K562 (cell line): ENCODE data around the gene DNAJB14. TPM values are rescaled to one million over a fixed set of nuclear protein-coding genes. Genes with fewer than 3 reads are reported as not detected.
A peak's percentile ranks its signal among the peaks of the same experiment; 100 is the strongest.

ENCODE experiments used
- CREB3L1 ChIP-seq: fragments of 450-650 bp; IDR thresholded peaks from 2 replicates; pipeline ENCODE4 v1.6.1; 2014; ENCODE audit warnings: low read depth, mild to moderate bottlenecking, moderate library complexity, borderline replicate concordance
- EP400 ChIP-seq: fragments of 450-650 bp; IDR thresholded peaks from 2 replicates; pipeline ENCODE4 v1.6.1; 2017; ENCODE audit warnings: antibody characterized with exemption, mild to moderate bottlenecking, moderate library complexity
- FOXK1 ChIP-seq: sonication (generic); formaldehyde crosslinking; IDR thresholded peaks from 2 replicates; pipeline ENCODE4 v1.8.0; 2022; ENCODE audit warnings: missing genetic modification reagents, mild to moderate bottlenecking, borderline replicate concordance
- HDAC2 ChIP-seq: fragments of 450-650 bp; IDR thresholded peaks from 2 replicates; pipeline ENCODE4 v1.6.1; 2016; ENCODE audit warnings: mild to moderate bottlenecking
- KDM5B ChIP-seq: fragments of 200-600 bp; sonication (generic); IDR thresholded peaks from 2 replicates; pipeline ENCODE4 v1.6.1; 2012; ENCODE audit warnings: low read depth, mild to moderate bottlenecking, moderate library complexity, low read length, control low read depth, inconsistent platforms; ENCODE audit not compliant: insufficient replicate concordance
- MGA ChIP-seq: fragments of 450-650 bp; IDR thresholded peaks from 2 replicates; pipeline ENCODE4 v1.6.1; 2016; ENCODE audit warnings: mild to moderate bottlenecking, moderate library complexity
- NCOR1 ChIP-seq: fragments of 450-650 bp; IDR thresholded peaks from 2 replicates; pipeline ENCODE4 v1.6.1; 2016; ENCODE audit warnings: mild to moderate bottlenecking, moderate library complexity
- NFATC3 ChIP-seq: fragments of 450-650 bp; IDR thresholded peaks from 2 replicates; pipeline ENCODE4 v1.6.1; 2017; ENCODE audit warnings: mild to moderate bottlenecking
- NFRKB ChIP-seq: fragments of 450-650 bp; IDR thresholded peaks from 2 replicates; pipeline ENCODE4 v1.6.1; 2016; ENCODE audit warnings: low read depth
- SMAD4 ChIP-seq: fragments of 250-450 bp; sonication (Bioruptor Pico); conservative IDR thresholded peaks from 2 replicates; pipeline ENCODE4 v1.8.0; 2021; ENCODE audit warnings: inconsistent platforms, mild to moderate bottlenecking, moderate library complexity
- XRCC5 ChIP-seq: fragments of 200-400 bp; formaldehyde crosslinking; IDR thresholded peaks from 2 replicates; pipeline ENCODE4 v1.6.1; 2017; ENCODE audit warnings: low read depth, mild to moderate bottlenecking, low read length
- ZBTB2 ChIP-seq: fragments of 450-650 bp; IDR thresholded peaks from 2 replicates; pipeline ENCODE4 v1.6.1; 2016; ENCODE audit warnings: antibody characterized with exemption
- ZNF134 ChIP-seq: fragments of 250-450 bp; sonication (Bioruptor Pico); conservative IDR thresholded peaks from 2 replicates; pipeline ENCODE4 v1.4.0; 2020
- polyA plus RNA-seq, 8 experiments: library from polyadenylated mRNA; depleted of rRNA in 4 of 8; stranded (reverse) in 5 of 8; unstranded in 3 of 8; fragments of >200 nt; fragmentation: Nextera tagmentation in 2 of 8; fragmentation: Illumina TruSeq in 1 of 8; extraction: Ambion mirVana in 2 of 8; extraction: Trizol in 1 of 8; gene quantifications; 2 replicates each; pipeline versions ENCODE4 v1.2.1 to v1.2.3, GENCODE V29; 2011 to 2014; ENCODE audit warnings: inconsistent platforms in 1 of 8, missing spikeins in 1 of 8
- total RNA-seq, 7 experiments: library from RNA; depleted of rRNA in 6 of 7; stranded (reverse); fragments of >200 nt in 6 of 7; fragmentation: Illumina TruSeq in 2 of 7; extraction: Trizol in 2 of 7; gene quantifications; 2 replicates each; pipeline versions ENCODE4 v1.2.1 to v1.2.3, GENCODE V29; 2011 to 2021; ENCODE audit warnings: low replicate concordance in 1 of 7

Gene DNAJB14
- total and polyA plus RNA-seq, 9 of the 15 experiments (the other 6 are each of a cell fraction or from before 2014, with no cell fraction given): 5.5 to 28.0 (median 12.7) TPM

- TF ChIP-seq XRCC5 (peak; percentile 74; the same call in 1 of the 2 replicates), CREB3L1 (peak; percentile 39; the same call in 1 of the 2 replicates), KDM5B (peak; percentile 100), MGA (peak; percentile 78), NFATC3 (no peak; the same call in 1 of the 2 replicates), SMAD4 (CRISPR knock-in tag) (peak; percentile 18), FOXK1 (CRISPR knock-in tag) (peak; percentile 59; the same call in 1 of the 2 replicates), ZNF134 (CRISPR knock-in tag) (no peak), NFRKB (peak; percentile 83), NCOR1 (peak; percentile 61), ZBTB2 (0 out of 2 replicates have a peak, but pooled peaks have one; percentile 23), EP400 (peak; percentile 88), HDAC2 (no peak; the same call in 1 of the 2 replicates)
These were observed 3.8 kb upstream of the DNAJB14 start, which contains the start of gene H2AZ1 (continued) for GRCh38 chr4:99949999-99950912.
